IMR-90 (cell line): ENCODE results near the gene PLXNA1. TPM values are rescaled to one million over a fixed set of nuclear protein-coding genes. Genes with fewer than 3 reads are reported as not detected.

Source experiments
- ATAC-seq: fragments of 200-7000 bp; cut with Tn5 transposase; 2 replicates; pipeline ENCODE4 v1.9.1; 2020; ENCODE audit warnings: low read depth, mild to moderate bottlenecking, moderate library complexity
- BruUV-seq: library from RNA; stranded (reverse); fragments of 400-500 nt; replicated peaks from 2 replicates; lab custom pipeline; 2021; lab: Mats Ljungman, UMichigan
- CTCF ChIA-PET: fragments of 300-600 bp; formaldehyde crosslinking; extraction: SDS; loops from one replicate; lab custom pipeline; 2021; ENCODE audit warnings: antibody characterized with exemption; lab: Yijun Ruan, JAX
- POLR2A ChIA-PET: fragments of 300-600 bp; sonication (Branson Sonifier 250); formaldehyde crosslinking; loops from one replicate; lab custom pipeline; 2022; ENCODE audit warnings: antibody characterized with exemption; ENCODE audit not compliant: unreplicated experiment; lab: Charles Lee
- DNase-seq: peaks from one replicate; pipeline ENCODE4 v3.0.0; 2013
- H2AFZ ChIP-seq: replicated peaks from 2 replicates; pipeline ENCODE3; 2013; ENCODE audit warnings: low read length, mild to moderate bottlenecking; ENCODE audit not compliant: poor library complexity
- H2AK5ac ChIP-seq: 2 replicates; pipeline ENCODE4 v1.6.1; 2013; ENCODE audit warnings: low read depth, low read length, inconsistent platforms
- H2AK9ac ChIP-seq: replicated peaks from 2 replicates; pipeline ENCODE3; 2013; ENCODE audit warnings: mild to moderate bottlenecking, low read depth, low read length, moderate library complexity; ENCODE audit not compliant: poor library complexity
- H2BK120ac ChIP-seq: 2 replicates; pipeline ENCODE4 v1.6.1; 2013; ENCODE audit warnings: low read depth, low read length, inconsistent platforms
- H2BK15ac ChIP-seq: 3 replicates; pipeline ENCODE4 v1.6.1; 2013; ENCODE audit warnings: low read depth, low read length, inconsistent platforms
- H2BK20ac ChIP-seq: 2 replicates; pipeline ENCODE4 v1.6.1; 2013; ENCODE audit warnings: low read depth, mild to moderate bottlenecking, inconsistent platforms, low read length, moderate library complexity
- H2BK5ac ChIP-seq: 2 replicates; pipeline ENCODE4 v1.6.1; 2013; ENCODE audit warnings: mild to moderate bottlenecking, low read depth, low read length, inconsistent platforms; ENCODE audit not compliant: poor library complexity, severe bottlenecking
- H3K14ac ChIP-seq: replicated peaks from 2 replicates; pipeline ENCODE4 v1.6.1; 2013; ENCODE audit warnings: low read depth, low read length, inconsistent platforms
- H3K18ac ChIP-seq: 2 replicates; pipeline ENCODE4 v1.6.1; 2013; ENCODE audit warnings: low read depth, low read length, control low read depth
- H3K23ac ChIP-seq: 2 replicates; pipeline ENCODE4 v1.6.1; 2013; ENCODE audit warnings: low read depth, low read length, inconsistent platforms
- H3K27ac ChIP-seq: 2 replicates; pipeline ENCODE4 v1.5.1; 2013; ENCODE audit warnings: mild to moderate bottlenecking, control low read depth, low read length; ENCODE audit not compliant: insufficient read depth
- H3K27me3 ChIP-seq: 2 replicates; pipeline ENCODE4 v1.6.1; 2013; ENCODE audit warnings: low read length; ENCODE audit not compliant: control insufficient read depth, insufficient read depth
- H3K36me3 ChIP-seq: 2 replicates; pipeline ENCODE4 v1.6.1; 2013; ENCODE audit warnings: low read length, mixed read lengths; ENCODE audit not compliant: control insufficient read depth, insufficient read depth
- H3K4ac ChIP-seq: 2 replicates; pipeline ENCODE4 v1.6.1; 2013; ENCODE audit warnings: low read depth, low read length, inconsistent platforms
- H3K4me1 ChIP-seq: 2 replicates; pipeline ENCODE4 v1.6.1; 2013; ENCODE audit warnings: low read length, mixed read lengths; ENCODE audit not compliant: control insufficient read depth, insufficient read depth
- H3K4me2 ChIP-seq: 2 replicates; pipeline ENCODE4 v1.6.1; 2013; ENCODE audit warnings: low read depth, mild to moderate bottlenecking, control low read depth, low read length, moderate library complexity
- H3K4me3 ChIP-seq: 2 replicates; pipeline ENCODE4 v1.5.1; 2013; ENCODE audit warnings: low read depth, mild to moderate bottlenecking, control low read depth, low read length, moderate library complexity; ENCODE audit not compliant: insufficient read depth
- H3K56ac ChIP-seq: 2 replicates; pipeline ENCODE4 v1.6.1; 2013; ENCODE audit warnings: low read length, inconsistent platforms; ENCODE audit not compliant: insufficient read depth; ENCODE audit errors: extremely low read depth
- H3K79me1 ChIP-seq, 2 experiments: 2 replicates each; pipeline ENCODE4 v1.6.1; 2013; ENCODE audit warnings: low read length in 2 of 2, inconsistent platforms in 1 of 2, low read depth in 1 of 2
- H3K9ac ChIP-seq: 2 replicates; pipeline ENCODE4 v1.6.1; 2013; ENCODE audit warnings: low read depth, low read length, control low read depth
- H3K9me1 ChIP-seq: 2 replicates; pipeline ENCODE4 v1.6.1; 2013; ENCODE audit warnings: low read length, inconsistent platforms; ENCODE audit not compliant: insufficient read depth
- H3K9me3 ChIP-seq: 2 replicates; pipeline ENCODE4 v1.6.1; 2013; ENCODE audit warnings: low read length; ENCODE audit not compliant: control insufficient read depth, insufficient read depth
- H4K20me1 ChIP-seq: 2 replicates; pipeline ENCODE4 v1.6.1; 2013; ENCODE audit warnings: low read length, inconsistent platforms; ENCODE audit not compliant: insufficient read depth
- H4K5ac ChIP-seq: 2 replicates; pipeline ENCODE4 v1.6.1; 2013; ENCODE audit warnings: mild to moderate bottlenecking, low read depth, low read length, control low read depth
- H4K8ac ChIP-seq, 2 experiments: 2 replicates each; pipeline ENCODE4 v1.6.1; 2013; ENCODE audit warnings: low read depth in 2 of 2, low read length in 2 of 2, control low read depth in 1 of 2, inconsistent platforms in 1 of 2
- H4K91ac ChIP-seq: 2 replicates; pipeline ENCODE4 v1.6.1; 2013; ENCODE audit warnings: low read depth, low read length, inconsistent platforms; ENCODE audit not compliant: insufficient read depth
- BHLHE40 ChIP-seq: fragments of 150-350 bp; IDR thresholded peaks from 2 replicates; pipeline ENCODE4 v1.6.1; 2016; ENCODE audit warnings: mild to moderate bottlenecking, low read depth, low read length
- CEBPB ChIP-seq: IDR thresholded peaks from 2 replicates; pipeline ENCODE4 v1.6.1; 2012; ENCODE audit warnings: low read depth, low read length, improper control_type of control experiment
- CHD1 ChIP-seq: IDR thresholded peaks from 2 replicates; pipeline ENCODE4 v1.6.1; 2012; ENCODE audit warnings: low read depth, low read length, improper control_type of control experiment
- FOS ChIP-seq: fragments of 150-350 bp; IDR thresholded peaks from 2 replicates; pipeline ENCODE4 v1.6.1; 2016; ENCODE audit warnings: low read depth, low read length
- MAFK ChIP-seq: IDR thresholded peaks from 2 replicates; pipeline ENCODE4 v1.6.1; 2012; ENCODE audit warnings: low read depth, low read length, improper control_type of control experiment
- MAZ ChIP-seq: IDR thresholded peaks from 2 replicates; pipeline ENCODE4 v1.6.1; 2012; ENCODE audit warnings: low read depth, mild to moderate bottlenecking, low read length, improper control_type of control experiment, moderate library complexity, borderline replicate concordance
- MXI1 ChIP-seq: IDR thresholded peaks from 2 replicates; pipeline ENCODE4 v1.6.1; 2012; ENCODE audit warnings: low read depth, mild to moderate bottlenecking, low read length, moderate library complexity, borderline replicate concordance
- NFE2L2 ChIP-seq: fragments of 150-350 bp; IDR thresholded peaks from 2 replicates; pipeline ENCODE4 v1.6.1; 2016; ENCODE audit warnings: low read depth, mild to moderate bottlenecking, low read length
- RAD21 ChIP-seq: IDR thresholded peaks from 2 replicates; pipeline ENCODE4 v1.6.1; 2012; ENCODE audit warnings: low read length, improper control_type of control experiment
- RCOR1 ChIP-seq: IDR thresholded peaks from 2 replicates; pipeline ENCODE4 v1.6.1; 2012; ENCODE audit warnings: mild to moderate bottlenecking, low read length, improper control_type of control experiment; ENCODE audit not compliant: insufficient replicate concordance
- WGBS, 2 experiments: methylation state at CpG; one replicate each; pipeline versions ENCODE4 v1.1.5 to v1.1.7; 2013; ENCODE audit warnings: missing lambda C conversion rate in 2 of 2; ENCODE audit not compliant: insufficient read length in 1 of 2; ENCODE audit errors: extremely low coverage in 2 of 2; 5-methylcytosine and 5-hydroxymethylcytosine counted together
- dilution Hi-C: fragments of 300-500 bp; cut with HindIII; formaldehyde crosslinking; loops from one replicate; pipeline ENCODE4 v1.14.3; 2018; ENCODE audit warnings: low sequenced_read_pairs; ENCODE audit not compliant: unreplicated experiment
- in situ Hi-C: fragments of 300-500 bp; cut with MboI; formaldehyde crosslinking; loops from 3 replicates; pipeline ENCODE4 v1.14.3; 2019; ENCODE audit warnings: low sequenced_read_pairs, inconsistent platforms, mixed read lengths
- intact Hi-C: fragments of 100-400 bp; cut with micrococcal nuclease; formaldehyde crosslinking; loops from 2 replicates; pipeline ENCODE4 v1.10.0; 2022
- polyA plus RNA-seq, 3 experiments: library from polyadenylated mRNA; depleted of rRNA; stranded (reverse); fragments of >200 nt; gene quantifications; 2 replicates each; pipeline ENCODE4 v1.2.3, GENCODE V29; 2012; ENCODE audit warnings: low replicate concordance in 1 of 3
- total RNA-seq: library from RNA; depleted of rRNA; stranded (reverse); fragments of >200 nt; gene quantifications from 2 replicates; pipeline ENCODE4 v1.2.3, GENCODE V29; 2012

The PLXNA1 gene
- total and polyA plus RNA-seq, 2 of the 4 experiments (the other 2 are of a cell fraction) = 13.6 to 49.4 TPM

DNA sequence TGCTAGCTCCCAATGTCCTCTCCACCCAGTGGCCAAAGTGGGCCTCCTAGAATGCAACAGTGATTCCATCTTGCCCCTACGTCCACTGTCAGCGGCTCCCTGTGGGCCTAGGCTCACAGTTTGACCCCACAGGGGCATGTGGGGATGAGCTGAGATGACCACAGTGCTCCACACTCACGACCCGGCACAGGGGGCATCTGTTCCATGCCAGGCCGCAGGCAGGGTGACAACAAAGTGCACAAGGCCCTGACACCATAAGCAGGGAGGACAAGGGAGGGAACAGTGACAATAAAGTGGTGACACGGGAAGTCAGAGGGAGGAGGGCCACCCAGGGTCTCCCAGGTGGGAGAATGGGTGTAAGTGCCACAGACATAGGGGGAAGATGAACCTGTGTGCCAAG, 5.1 kb upstream of the PLXNA1 start:
- Histone ChIP-seq H3K4ac (no peak overlapping the region), H3K9me3 (peaks cover 9% of the 10 kb centered on the region), H2AK9ac (no peak overlapping the region), H3K36me3 (no peaks in the 10 kb centered on the region), H3K4me2 (no peak overlapping the region), H3K56ac (no peak overlapping the region), H4K20me1 (no peaks in the 10 kb centered on the region), H3K27me3 (no peaks in the 10 kb centered on the region; the same call in 1 of the 2 replicates), H2AK5ac (no peak overlapping the region), H3K27ac (no peak overlapping the region), H3K9me1 (peaks cover 5% of the 10 kb centered on the region; the same call in 1 of the 2 replicates), H3K79me1 (no peaks in the 10 kb centered on the region), H3K18ac (no peak overlapping the region), H4K5ac (no peak overlapping the region), H4K8ac (no peak overlapping the region), H2BK5ac (no peak overlapping the region), H2BK120ac (no peak overlapping the region), H3K23ac (no peak overlapping the region), H3K4me1 (no peaks in the 10 kb centered on the region), H4K91ac (no peak overlapping the region), H3K9ac (no peak overlapping the region), H3K14ac (no peak overlapping the region), H2BK20ac (no peak overlapping the region), H3K4me3 (no peak overlapping the region), H2BK15ac (no peak overlapping the region), H2AFZ (no peak overlapping the region)
- TF ChIP-seq RCOR1 (no peak), CEBPB (no peak), RAD21 (no peak), BHLHE40 (no peak), MAZ (no peak), NFE2L2 (no peak), CHD1 (no peak), MAFK (no peak), FOS (no peak), MXI1 (no peak)
- WGBS, 2 experiments = 77% methylated on average over 4 of the region's 6 CpGs; no CpG with 5 or more reads in 1 of the 2 experiments
- dilution Hi-C loops (no loop called here), intact Hi-C loops (no loop called here), in situ Hi-C loops (no loop called here)
- BruUV-seq = no TSS peak
- DNase-seq (no peak), ATAC-seq (no peak)
- ChIA-PET POLR2A (no interaction called here), CTCF (no interaction called here)
